Mucosa of stomach (tissue), 1 donor: ENCODE data around the gene ALK.

Source experiments
- H3K27me3 ChIP-seq: one replicate; pipeline ENCODE4 v1.7.0; 2013; ENCODE audit warnings: mild to moderate bottlenecking, low read length; ENCODE audit not compliant: control insufficient read depth, insufficient read depth
- H3K36me3 ChIP-seq: one replicate; pipeline ENCODE4 v1.7.0; 2013; ENCODE audit warnings: low read length; ENCODE audit not compliant: control insufficient read depth, insufficient read depth
- H3K4me1 ChIP-seq: one replicate; pipeline ENCODE4 v1.7.0; 2013; ENCODE audit warnings: mild to moderate bottlenecking, low read length; ENCODE audit not compliant: control insufficient read depth, insufficient read depth
- H3K4me3 ChIP-seq: one replicate; pipeline ENCODE4 v1.7.0; 2013; ENCODE audit warnings: low read length
- H3K9ac ChIP-seq: one replicate; pipeline ENCODE4 v1.7.0; 2013; ENCODE audit warnings: mild to moderate bottlenecking, low read length, moderate library complexity
- H3K9me3 ChIP-seq: one replicate; pipeline ENCODE4 v1.7.0; 2013; ENCODE audit warnings: mild to moderate bottlenecking, low read length, moderate library complexity; ENCODE audit not compliant: control insufficient read depth
- donor health status: Pancreatic carcinoma.

Gene ALK

DNA sequence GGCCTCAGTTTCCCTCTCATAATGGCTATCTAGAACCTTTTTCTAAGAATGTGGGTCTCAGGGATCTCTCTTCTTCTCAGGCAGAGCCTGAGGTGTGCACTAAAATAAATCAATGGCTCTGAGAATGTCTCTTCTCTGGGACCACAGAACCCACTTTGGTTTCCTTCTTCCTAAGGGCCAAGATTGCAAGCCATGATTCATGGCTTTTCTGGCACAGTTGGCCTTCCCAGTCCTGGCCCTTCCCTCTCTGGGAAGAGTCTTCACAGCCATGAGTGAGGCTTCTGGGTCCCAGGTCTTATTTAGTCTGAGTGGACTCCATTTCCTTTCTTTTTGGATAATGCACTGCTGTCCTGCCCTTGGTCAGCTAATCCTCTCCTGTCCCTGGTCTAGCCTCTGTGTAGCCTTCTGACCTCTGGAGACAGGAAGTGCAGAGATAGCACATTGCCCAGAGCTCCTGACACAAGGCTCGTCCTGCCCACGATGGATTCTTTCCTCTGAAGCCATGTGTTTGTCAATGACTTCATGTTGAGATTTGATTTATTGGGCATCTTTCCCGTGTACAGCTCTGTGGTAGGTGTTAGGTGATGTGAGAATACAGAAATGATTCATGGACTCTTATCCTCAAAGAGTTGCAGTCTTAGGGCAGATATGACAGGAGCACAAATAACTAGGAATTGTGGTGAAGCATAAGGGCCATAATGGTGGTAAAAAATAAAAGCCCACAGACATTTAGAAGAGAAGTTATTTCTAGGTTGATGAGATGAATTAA lies 561.2 kb downstream of the ALK start:
- Histone ChIP-seq H3K9ac (no peak overlapping the region), H3K4me1 (no peaks in the 10 kb centered on the region), H3K4me3 (no peak overlapping the region), H3K36me3 (no peaks in the 10 kb centered on the region), H3K9me3 (no peaks in the 10 kb centered on the region), H3K27me3 (no peaks in the 10 kb centered on the region)

GRCh38 chr2:29353403-29353991 lies 567.9 kb downstream of the ALK start:
- no peak overlapping the region for H3K9ac ChIP-seq
- no peaks in the 10 kb centered on the region for H3K27me3 ChIP-seq
- H3K36me3 ChIP-seq = no peaks in the 10 kb centered on the region
- no peaks in the 10 kb centered on the region for H3K4me1 ChIP-seq
- no peaks in the 10 kb centered on the region for H3K9me3 ChIP-seq
- H3K4me3 ChIP-seq = no peak overlapping the region

DNA sequence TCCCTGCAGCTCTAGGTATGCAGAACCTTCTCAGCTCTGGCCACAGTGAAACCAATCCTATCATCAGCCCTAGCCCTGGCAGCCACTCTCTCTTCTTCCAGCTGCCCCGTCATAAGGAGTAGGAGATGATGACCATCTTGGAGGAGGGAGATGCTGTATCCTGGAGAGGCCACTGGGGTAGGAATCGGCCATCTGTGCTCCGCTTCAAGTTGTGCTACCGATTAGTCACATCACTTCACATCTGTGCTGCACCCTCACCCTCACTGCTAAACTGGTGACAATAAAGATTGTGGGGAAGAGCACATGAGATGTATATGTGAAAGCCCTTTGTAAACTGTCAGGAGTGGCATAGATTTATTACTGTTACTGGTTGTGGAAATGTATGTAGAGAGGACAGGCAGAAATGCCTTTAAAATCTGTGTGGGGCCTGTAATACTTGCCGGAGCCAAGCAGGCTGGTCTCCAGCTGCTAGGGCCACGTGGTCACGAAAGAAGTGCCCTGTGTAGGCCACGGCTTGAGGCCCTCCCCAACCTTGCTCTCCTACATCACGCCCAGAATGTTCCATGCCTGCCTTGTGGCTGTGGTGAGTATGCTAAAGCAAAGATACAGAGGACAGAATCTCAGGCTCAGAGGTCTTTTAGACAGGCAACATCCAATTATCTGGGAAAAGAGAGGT lies 569.3 kb downstream of the ALK start:
- Histone ChIP-seq H3K9ac (no peak overlapping the region), H3K4me1 (no peaks in the 10 kb centered on the region), H3K4me3 (no peak overlapping the region), H3K36me3 (no peaks in the 10 kb centered on the region), H3K9me3 (no peaks in the 10 kb centered on the region), H3K27me3 (no peaks in the 10 kb centered on the region)

DNA sequence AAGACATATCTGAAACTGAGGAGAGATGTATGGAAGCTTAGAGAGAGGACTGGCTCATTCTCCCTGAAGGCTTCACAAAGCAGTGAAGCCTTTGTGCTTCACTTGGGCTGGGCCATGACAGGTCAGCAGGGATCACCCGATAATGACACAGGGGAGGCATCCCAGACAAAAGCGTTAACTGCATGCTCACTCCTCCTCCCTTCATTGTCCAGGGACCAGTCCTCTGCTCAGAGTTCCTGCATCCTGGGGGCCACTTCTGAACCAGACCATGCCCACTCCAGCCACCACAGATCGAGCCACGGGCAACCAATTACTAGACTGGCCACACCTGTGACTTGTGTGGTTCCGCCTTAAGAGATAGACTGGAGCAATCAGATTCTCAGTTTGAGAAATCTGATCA lies 570.1 kb downstream of the ALK start:
- Histone ChIP-seq H3K36me3 (no peaks in the 10 kb centered on the region), H3K4me3 (no peak overlapping the region), H3K4me1 (no peaks in the 10 kb centered on the region), H3K9me3 (no peaks in the 10 kb centered on the region), H3K9ac (no peak overlapping the region), H3K27me3 (peaks cover 4% of the 10 kb centered on the region)

GRCh38 chr2:29349316-29350030 lies 571.9 kb downstream of the ALK start:
- Histone ChIP-seq H3K27me3 (peaks cover 4% of the 10 kb centered on the region), H3K9me3 (no peaks in the 10 kb centered on the region), H3K36me3 (no peaks in the 10 kb centered on the region), H3K4me3 (no peak overlapping the region), H3K9ac (no peak overlapping the region), H3K4me1 (no peaks in the 10 kb centered on the region)

DNA sequence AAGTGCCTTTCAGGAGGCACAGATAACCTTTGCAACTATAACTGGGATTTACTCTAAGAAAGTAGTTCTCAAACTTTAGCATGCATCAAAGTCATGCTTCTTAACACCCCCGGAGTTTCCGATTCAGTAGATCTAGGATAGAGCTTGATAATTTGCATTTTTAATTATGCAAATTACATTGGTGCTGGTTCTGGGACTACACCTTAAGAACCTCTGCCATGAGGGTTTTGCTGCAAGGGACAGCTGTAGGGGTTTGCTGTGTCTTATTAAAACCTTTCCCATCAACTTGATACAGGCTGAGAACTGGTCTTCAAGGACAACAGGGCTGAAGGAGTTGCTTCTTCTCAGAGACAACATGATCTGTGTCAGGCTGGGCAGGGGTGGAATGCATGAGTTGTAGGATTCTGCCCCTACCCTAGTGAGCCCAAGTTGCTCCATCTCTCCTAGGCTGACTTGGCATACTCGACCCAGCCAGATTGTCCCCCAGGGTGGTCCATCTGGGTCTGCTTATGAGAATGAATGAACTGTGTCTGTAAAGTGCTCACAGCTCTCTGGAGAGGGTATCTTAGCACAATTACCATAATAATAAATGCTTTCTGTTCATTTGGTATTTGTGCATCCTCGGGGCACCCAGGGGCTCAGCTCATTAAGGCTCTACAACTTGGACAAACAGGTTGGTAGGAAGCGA lies 573.5 kb downstream of the ALK start:
- Histone ChIP-seq H3K9me3 (no peaks in the 10 kb centered on the region), H3K36me3 (no peaks in the 10 kb centered on the region), H3K27me3 (peaks cover 7% of the 10 kb centered on the region), H3K4me3 (no peak overlapping the region), H3K9ac (no peak overlapping the region), H3K4me1 (no peaks in the 10 kb centered on the region)

- H3K4me1 ChIP-seq = no peaks in the 10 kb centered on the region
- H3K27me3 ChIP-seq = peaks cover 7% of the 10 kb centered on the region
- no peak overlapping the region for H3K4me3 ChIP-seq
- H3K36me3 ChIP-seq = no peaks in the 10 kb centered on the region
- no peak overlapping the region for H3K9ac ChIP-seq
- H3K9me3 ChIP-seq = no peaks in the 10 kb centered on the region
Measured at GRCh38 chr2:29345236-29345635, 576.1 kb downstream of the ALK start.

- H3K4me1 ChIP-seq = no peaks in the 10 kb centered on the region
- H3K9me3 ChIP-seq = no peaks in the 10 kb centered on the region
- peaks cover 7% of the 10 kb centered on the region for H3K27me3 ChIP-seq
- H3K36me3 ChIP-seq = no peaks in the 10 kb centered on the region
- no peak overlapping the region for H3K9ac ChIP-seq
- no peak overlapping the region for H3K4me3 ChIP-seq
Measured at GRCh38 chr2:29343830-29344229, 577.6 kb downstream of the ALK start.

DNA sequence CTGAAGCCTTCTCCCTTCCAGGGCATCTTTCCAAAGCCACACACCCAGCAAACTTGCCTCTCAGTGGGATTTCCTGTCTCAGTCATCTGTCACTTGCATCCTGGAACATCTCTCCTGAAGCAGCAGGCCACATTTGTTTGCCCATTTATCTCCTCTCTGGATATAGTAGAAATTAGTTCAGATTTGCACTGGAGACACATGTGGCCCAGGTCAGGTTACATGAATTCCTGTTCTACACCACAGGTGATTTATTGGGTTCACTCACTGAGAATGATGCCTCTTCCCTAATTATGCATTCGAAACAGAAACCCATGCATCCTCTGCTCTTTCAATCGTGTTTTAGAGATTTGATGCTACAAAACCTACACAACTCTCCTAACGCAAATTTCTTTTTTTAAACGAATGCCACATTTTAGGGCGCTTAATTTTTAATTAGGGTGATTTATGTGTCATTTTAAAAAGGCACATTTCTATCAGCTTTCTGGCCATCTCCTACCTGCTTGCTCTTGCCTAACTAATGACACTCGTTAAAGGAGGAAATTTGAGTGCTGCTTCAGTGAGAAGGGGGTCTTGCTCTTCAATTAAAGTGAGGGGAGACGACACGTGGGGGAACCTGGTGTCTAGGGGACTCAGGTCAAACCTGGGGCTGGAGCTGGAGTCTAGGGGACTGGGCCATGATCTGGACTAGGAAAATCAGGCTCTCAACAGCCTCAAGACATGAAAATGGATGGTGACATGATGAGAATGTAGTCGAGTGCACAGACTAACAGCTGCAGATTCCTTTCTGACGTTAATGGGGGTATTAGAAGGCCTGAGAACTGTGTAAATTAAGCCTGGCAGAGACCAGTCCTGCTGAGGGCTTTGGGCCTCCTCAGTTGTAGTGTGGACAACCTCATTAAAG lies 584.8 kb downstream of the ALK start:
- H3K9ac ChIP-seq = no peak overlapping the region
- H3K4me3 ChIP-seq = no peak overlapping the region

GRCh38 chr2:29335396-29335795 lies 586.0 kb downstream of the ALK start:
- Histone ChIP-seq H3K9ac (no peak overlapping the region), H3K4me3 (no peak overlapping the region), H3K9me3 (no peaks in the 10 kb centered on the region), H3K36me3 (no peaks in the 10 kb centered on the region), H3K4me1 (no peaks in the 10 kb centered on the region), H3K27me3 (no peaks in the 10 kb centered on the region)

More for the DNA sequence above, 584.8 kb downstream of the ALK start:
- H3K9me3 ChIP-seq = no peaks in the 10 kb centered on the region
- H3K27me3 ChIP-seq = no peaks in the 10 kb centered on the region
- no peaks in the 10 kb centered on the region for H3K36me3 ChIP-seq
- no peaks in the 10 kb centered on the region for H3K4me1 ChIP-seq

- no peaks in the 10 kb centered on the region for H3K9me3 ChIP-seq
- no peaks in the 10 kb centered on the region for H3K36me3 ChIP-seq
- H3K9ac ChIP-seq = no peak overlapping the region
- no peak overlapping the region for H3K4me3 ChIP-seq
- H3K27me3 ChIP-seq = no peaks in the 10 kb centered on the region
- no peaks in the 10 kb centered on the region for H3K4me1 ChIP-seq
Measured at GRCh38 chr2:29334706-29335105, 586.7 kb downstream of the ALK start.
